GM12892 (cell line): ENCODE measurements around the gene CRYL1.

Experiments
- DNase-seq: peaks from one replicate; pipeline ENCODE4 v3.0.0; 2011; ENCODE audit not compliant: insufficient read length
- FAIRE-seq: peaks from 2 replicates; lab custom pipeline; 2011; peaks lifted over from hg19 to GRCh38; lab: Jason Lieb, UNC
- POLR2A ChIP-seq: IDR thresholded peaks from 2 replicates; pipeline ENCODE4 v1.6.1; 2011; ENCODE audit warnings: low read depth, low read length, control low read depth
- POLR2AphosphoS5 ChIP-seq: IDR thresholded peaks from 2 replicates; pipeline ENCODE4 v1.6.1; 2011; ENCODE audit warnings: low read depth, low read length, control low read depth
- TAF1 ChIP-seq: IDR thresholded peaks from 2 replicates; pipeline ENCODE4 v1.6.1; 2011; ENCODE audit warnings: low read depth, mild to moderate bottlenecking, control low read depth, low read length, borderline replicate concordance

The CRYL1 gene

DNA sequence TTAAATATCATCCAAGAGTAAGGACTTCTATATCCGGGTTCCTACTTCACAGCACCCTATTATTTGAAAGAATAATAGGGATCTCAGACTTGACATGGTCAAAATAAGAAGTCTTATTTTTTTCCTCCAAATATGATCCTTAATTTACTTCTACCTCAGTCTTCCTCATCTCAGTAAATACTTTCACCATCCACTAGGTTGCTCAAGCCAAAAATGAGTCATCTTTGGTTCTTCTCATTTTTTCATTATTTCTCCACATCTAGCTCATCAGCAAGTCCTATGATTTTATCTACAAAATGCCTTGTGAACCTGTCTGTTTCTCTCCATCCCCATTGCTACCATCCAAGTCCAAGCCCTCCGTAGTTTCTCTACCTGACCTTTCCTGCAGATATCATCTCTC lies 171.7 kb downstream of the CRYL1 start:
- FAIRE-seq: no peak
- TF ChIP-seq TAF1 (no peak), POLR2A (no peak), POLR2AphosphoS5 (no peak)
- no peak for DNase-seq
